LoVo (cell line): Measurements from ENCODE around the gene SORCS2.

ENCODE experiments used
- DNase-seq: peaks from one replicate; pipeline ENCODE4 v3.0.0-alpha.2; 2016; ENCODE audit warnings: low spot score

Gene SORCS2

DNA sequence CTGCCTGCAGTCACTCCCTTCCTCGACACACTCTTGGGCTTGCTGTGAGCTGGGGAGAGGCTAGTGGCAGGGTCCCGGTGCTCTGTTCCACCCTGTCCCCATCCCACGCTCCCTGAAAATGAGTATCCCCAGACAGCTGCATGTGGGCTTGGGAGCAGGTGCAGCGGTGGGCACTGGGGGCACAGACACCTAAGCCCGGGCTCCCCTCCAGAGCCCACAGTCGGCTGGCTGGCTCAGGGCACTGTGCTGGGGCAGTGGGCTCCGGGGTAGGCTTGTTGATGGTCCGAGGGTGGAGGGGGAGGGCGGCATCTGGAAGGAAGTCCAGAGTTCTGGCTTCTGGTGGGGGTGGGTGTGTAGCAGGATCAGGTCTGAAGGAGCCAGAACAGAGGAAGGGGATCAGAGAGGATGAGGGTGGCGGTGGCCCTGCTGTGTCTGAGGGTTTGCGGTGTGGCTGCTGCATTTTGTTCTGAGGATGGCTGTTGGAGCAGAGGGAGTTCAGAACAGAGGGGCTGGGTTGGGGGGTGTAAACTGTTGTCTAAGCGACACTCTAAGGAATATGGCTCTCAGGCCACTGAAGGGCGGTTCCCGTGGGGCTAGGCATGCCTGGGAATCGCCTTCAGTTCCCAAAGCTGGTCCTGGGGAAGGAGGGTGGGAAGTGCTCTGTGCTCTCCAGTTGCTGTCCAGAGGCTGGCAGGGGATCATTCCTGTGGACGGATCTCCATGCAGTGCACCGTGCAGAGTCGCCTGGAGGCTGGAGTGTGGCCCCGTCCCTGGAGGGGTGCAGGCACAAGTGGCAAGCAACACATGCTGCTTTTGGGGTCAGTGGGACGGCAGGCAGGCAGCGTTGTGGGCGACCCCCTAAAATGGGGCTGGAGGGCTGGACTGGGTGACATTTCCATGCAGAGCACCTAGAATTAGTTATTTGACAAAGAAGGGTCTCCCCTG is 114.0 kb downstream of the SORCS2 start:
- no peak for DNase-seq

DNA sequence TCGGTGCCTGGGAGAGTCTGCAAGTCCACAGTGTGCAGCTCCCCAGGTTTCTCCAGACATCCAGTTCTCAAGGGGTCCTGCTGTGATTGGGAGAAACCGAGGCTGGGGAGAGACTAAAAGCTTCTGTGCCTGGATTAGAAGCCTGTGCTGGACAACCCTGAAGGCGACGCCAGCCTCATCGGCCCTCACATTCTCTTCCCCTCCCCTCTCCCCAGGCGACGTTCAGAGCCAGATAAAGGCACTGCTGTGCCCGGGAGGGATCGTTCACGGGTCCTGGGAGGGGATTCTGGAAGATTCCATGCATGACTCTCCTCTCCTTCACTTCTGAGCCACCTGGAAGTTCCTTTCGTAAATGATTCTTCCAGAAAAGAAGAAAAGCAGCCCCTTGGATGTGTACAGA is 114.6 kb downstream of the SORCS2 start:
- no peak for DNase-seq

DNA sequence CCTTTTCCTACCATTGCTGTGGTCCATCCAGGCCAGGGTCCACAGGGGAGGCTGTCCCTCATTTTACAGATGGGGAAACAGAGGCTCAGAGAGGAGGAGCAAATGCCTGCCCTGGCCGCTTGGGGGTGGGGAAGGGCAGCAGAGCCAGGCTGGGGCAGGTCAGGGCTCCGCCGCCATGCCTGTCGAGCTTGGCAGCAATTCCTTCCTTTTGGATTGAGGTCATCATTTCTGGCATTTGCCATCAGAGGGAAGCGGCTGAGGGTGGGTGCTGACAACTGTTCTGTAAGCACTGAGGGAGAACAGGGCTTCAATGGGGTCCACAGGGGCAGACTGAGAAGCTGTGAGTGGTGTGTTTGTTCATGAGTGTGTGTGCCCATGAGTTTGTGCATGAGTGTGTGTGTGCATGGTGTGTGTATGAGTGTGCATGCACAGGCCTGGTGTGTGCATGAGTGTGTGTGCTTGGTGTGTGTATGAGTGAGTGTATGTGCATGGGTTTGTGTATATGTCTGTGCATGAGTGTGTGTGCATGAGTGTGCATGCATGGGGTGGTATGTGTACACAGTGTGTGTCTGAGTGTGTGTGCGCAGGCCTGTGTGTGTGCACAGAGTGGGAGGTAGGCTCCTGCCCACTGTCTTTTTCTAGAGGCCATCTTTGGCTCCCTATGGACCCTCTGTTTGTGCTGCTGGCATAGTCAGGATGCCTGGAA is 115.2 kb downstream of the SORCS2 start:
- DNase-seq, result no peak

GRCh38 chr4:7309181-7309580 is 116.8 kb downstream of the SORCS2 start:
- DNase-seq, result no peak

DNA sequence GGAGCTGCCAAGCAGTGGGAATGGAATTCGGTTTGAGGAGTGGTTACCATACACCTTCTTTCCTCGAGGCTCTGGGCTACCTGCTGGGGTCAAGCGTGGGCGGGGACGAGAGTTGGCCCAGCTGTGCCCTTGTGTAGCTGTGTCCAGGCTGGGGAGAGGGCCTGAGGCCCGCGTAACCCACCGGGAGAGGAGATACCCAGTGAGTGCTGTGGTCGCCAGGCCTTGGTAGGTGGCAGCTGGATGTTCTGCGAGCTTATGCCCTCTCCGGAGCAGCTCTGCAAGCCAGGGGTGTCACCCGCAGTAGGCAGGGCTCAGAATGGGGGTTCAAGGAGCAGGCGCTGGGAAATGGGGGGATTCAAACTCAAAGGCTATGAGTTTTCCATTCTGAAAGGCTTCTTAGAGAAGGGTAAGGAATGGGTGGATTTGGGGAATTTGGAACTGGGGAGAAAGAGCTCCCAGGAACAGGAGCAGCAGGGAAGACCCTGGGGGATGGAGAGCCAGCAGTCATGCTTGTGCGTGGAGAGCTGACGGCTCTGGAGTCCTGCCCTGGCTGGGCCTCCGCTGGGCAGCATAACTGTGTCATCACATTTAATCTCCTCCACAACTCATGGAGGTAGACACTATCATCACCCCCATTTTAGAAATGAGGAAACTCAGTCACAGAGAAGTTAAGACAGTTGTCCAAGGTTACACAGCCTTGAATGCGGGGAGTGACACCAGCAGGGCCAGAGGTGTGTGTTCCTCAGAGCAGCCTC is 117.5 kb downstream of the SORCS2 start:
- DNase-seq, result no peak

DNA sequence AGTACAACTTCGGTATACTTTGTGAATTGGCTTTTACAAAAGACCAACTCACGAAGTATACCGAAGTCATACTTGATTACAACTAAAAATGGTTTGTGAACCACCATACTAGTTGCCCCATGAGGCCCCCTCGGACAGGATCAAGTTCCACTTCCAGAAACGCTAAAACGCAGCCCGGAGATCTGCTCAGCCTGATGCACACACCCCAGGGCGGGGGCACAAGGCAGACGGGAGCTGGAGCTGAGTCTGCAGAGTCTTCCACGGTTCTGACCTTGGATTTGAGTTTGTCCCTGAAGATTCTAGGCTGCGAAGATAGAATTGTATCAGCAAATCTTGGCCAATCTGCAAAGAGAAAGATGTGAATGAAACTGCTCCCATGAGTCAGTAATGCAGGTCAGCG is 118.1 kb downstream of the SORCS2 start:
- no peak for DNase-seq

DNA sequence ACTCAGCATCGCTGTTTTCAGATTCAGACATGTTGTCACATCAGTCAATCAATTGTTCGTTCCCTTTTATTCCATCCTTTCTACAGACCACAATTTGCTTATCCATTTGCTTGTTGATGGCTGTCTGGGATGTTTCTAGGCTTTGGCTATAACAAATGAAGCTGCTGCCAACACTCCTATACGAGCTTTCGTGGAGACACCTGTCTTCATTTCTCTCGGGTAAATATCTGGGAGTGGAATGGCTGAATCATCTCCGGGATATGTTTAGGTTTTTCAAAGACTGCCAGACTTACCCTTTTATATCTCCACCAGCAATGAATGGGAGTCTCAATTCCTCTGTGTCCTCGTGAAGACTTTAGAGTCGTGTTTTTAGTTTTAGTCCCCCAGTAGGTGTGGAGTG is 118.9 kb downstream of the SORCS2 start:
- no peak for DNase-seq

GRCh38 chr4:7312691-7313090 is 120.4 kb downstream of the SORCS2 start:
- DNase-seq, result no peak

- DNase-seq, result no peak
These were observed 121.0 kb downstream of the SORCS2 start for GRCh38 chr4:7313347-7313811.

- no peak for DNase-seq
These were observed 121.7 kb downstream of the SORCS2 start for GRCh38 chr4:7313991-7314390.

- no peak for DNase-seq
These were observed 122.9 kb downstream of the SORCS2 start for GRCh38 chr4:7315286-7315685.

- DNase-seq, result no peak
These were observed 123.6 kb downstream of the SORCS2 start for GRCh38 chr4:7315935-7316334.

DNA sequence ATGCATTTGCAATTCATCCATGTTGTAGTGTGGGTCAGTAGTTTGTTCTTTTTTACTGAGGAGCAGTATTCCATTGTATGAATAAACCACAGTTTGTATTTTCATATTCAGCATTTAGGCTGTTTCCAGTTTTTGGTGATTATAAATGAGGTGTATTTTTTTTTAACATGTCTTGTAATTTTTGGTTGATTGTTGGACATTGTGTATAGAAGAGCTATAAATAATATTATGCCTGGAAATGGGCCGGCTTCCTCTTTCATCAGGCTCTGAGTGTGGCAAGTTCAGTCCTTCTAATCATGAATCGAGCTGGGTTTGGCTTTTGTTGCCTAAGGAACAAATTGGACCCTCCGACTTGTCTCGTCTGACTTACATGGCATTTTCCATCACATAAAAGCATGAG is 126.7 kb downstream of the SORCS2 start:
- DNase-seq, result no peak

DNA sequence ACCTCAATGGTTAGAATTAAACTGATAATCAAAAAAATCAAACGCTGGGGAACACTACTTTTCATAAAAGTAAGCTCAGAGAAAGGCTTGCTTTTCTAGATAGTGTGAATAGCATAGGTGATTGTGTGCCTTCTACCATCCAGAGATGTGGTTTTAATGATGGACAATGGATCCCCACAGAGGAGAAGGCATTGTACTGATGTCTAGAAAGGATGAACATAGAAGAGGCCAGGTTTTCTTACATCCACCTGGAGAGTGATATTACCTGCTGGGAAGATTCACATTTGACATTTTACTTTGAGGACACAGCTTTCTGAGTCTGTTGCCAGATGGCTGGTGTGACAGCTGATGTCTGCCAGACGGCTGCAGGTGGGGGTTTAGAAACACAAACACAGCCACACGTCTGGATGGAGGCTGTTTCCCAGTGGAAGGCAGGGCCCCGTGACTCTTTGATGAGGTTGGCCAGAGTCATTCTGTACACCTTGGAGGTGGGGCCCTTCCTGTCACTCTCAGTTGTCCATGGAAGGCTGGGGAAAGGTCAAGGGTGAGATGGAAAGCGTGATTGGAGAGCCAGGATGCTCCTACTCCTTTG is 128.0 kb downstream of the SORCS2 start:
- no peak for DNase-seq

- DNase-seq, result no peak
These were observed 130.0 kb downstream of the SORCS2 start for GRCh38 chr4:7322166-7322991.

- DNase-seq, result no peak
These were observed 131.1 kb downstream of the SORCS2 start for GRCh38 chr4:7323461-7323871.

- no peak for DNase-seq
These were observed 131.7 kb downstream of the SORCS2 start for GRCh38 chr4:7323872-7324650.

- DNase-seq, result no peak
These were observed 132.3 kb downstream of the SORCS2 start for GRCh38 chr4:7324651-7325121.

DNA sequence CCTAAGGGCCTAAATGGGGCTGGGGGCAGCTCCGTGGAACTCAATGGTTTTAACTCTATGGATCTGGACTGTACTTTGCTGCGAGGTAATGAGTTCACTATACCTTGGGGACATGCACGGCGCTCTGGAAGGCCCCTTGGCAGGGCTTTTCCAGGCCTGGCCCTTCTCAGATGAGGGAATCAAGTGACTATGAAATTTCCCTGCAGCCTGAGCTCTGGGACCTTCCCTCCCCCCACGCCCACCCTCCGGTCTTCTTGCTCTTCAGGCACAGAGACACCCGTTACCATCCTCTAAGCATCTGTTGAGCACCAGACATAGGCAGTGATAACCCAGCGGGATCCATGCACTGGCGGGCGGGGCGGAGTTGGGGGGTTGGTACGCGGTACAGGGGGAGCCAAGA is 133.2 kb downstream of the SORCS2 start:
- no peak for DNase-seq

DNA sequence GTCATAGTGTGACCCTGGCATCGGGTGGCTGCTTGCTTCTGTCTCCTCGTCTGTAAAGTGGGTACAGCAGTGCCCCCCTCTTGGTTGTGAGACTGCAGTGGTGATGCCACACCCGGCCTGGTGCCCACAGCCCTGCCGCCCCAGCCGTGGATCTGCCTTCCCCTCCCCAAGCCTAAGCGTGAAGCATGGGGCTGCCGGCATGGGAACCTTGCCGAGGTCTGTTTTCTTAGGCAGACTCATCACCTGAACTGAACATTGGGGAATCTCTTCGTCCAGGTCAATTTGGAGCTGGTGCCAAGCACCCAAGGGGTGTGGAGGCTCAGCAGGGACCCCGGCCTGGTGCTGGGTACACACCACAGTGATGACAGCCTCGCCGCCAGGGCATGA is 134.0 kb downstream of the SORCS2 start:
- no peak for DNase-seq
